ENCODE data around the gene GH2. TPM values are rescaled to one million over a fixed set of nuclear protein-coding genes. Genes with fewer than 3 reads are reported as not detected.

The GH2 gene
- total RNA-seq, 1 experiment from 2014 or later, result not detected

DNA sequence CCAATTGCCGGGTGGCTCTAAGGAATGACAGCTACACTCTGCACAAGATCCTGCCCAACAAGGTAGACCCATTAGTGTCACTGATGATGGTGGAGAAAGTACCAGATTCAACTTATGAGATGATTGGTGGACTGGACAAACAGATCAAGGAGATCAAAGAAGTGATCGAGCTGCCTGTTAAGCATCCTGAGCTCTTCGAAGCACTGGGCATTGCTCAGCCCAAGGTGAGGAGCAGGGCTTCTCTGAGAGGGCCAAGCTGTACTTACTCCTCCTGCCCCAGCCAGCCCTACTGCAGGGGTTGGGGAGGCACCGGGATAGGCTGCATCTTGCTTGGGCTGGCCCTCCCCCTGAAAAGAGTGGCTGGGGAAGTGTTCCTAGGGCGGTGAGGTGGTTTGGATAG, 51.5 kb downstream of the GH2 start:
- no TSS peak for BruUV-seq (replicated peaks)
- TF ChIP-seq EZH2phosphoT487 (IDR thresholded peaks at IDR 0.05; ENCODE audit: borderline replicate concordance, low read length) (no peak), EZH2 (IDR thresholded peaks at IDR 0.05; ENCODE audit: low read length, unreplicated experiment) (no peak)
- TF ChIP-seq, protein P1, sequence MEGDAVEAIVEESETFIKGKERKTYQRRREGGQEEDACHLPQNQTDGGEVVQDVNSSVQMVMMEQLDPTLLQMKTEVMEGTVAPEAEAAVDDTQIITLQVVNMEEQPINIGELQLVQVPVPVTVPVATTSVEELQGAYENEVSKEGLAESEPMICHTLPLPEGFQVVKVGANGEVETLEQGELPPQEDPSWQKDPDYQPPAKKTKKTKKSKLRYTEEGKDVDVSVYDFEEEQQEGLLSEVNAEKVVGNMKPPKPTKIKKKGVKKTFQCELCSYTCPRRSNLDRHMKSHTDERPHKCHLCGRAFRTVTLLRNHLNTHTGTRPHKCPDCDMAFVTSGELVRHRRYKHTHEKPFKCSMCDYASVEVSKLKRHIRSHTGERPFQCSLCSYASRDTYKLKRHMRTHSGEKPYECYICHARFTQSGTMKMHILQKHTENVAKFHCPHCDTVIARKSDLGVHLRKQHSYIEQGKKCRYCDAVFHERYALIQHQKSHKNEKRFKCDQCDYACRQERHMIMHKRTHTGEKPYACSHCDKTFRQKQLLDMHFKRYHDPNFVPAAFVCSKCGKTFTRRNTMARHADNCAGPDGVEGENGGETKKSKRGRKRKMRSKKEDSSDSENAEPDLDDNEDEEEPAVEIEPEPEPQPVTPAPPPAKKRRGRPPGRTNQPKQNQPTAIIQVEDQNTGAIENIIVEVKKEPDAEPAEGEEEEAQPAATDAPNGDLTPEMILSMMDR (conservative IDR thresholded peaks at IDR 0.05; ENCODE audit: low read depth, low read length), result no peak
- Histone ChIP-seq H3K4me3 (ENCODE audit: low read length) (no peak overlapping the region), H2AFZ (ENCODE audit: low read length) (no peak overlapping the region), H3K9me3 (ENCODE audit: low read length) (no peaks in the 10 kb centered on the region), H3K4me1 (ENCODE audit: insufficient read depth, low read length) (peaks cover 21% of the 10 kb centered on the region), H3K27ac (ENCODE audit: low read length) (no peak overlapping the region), H3K36me3 (ENCODE audit: low read depth, low read length) (peaks cover 75% of the 10 kb centered on the region), H3K9ac (ENCODE audit: low read length) (no peak overlapping the region), H4K20me1 (ENCODE audit: low read length) (peaks cover 29% of the 10 kb centered on the region), H3K4me2 (ENCODE audit: low read length) (no peak overlapping the region), H3F3A (ENCODE audit: low read length, unreplicated experiment) (no peaks in the 10 kb centered on the region), H3K9me2 (replicated peaks; ENCODE audit: low read length) (no peaks in the 10 kb centered on the region), H3K27me3 (ENCODE audit: low read length) (no peaks in the 10 kb centered on the region), H3K79me2 (ENCODE audit: low read length) (peaks cover 47% of the 10 kb centered on the region)
- intact Hi-C loops (cut with micrococcal nuclease), result no loop called here
- DNase-seq, result no peak
- CTCF ChIA-PET, result interaction anchor here (0.6 kb wide), 1 partner anchor 248 kb away, joined by 3 read pairs; no protein-coding TSS in a partner anchor
- POLR2A ChIA-PET (ENCODE audit: unreplicated experiment), result no interaction called here
- ATAC-seq, result no peak

Other genes with a start within 250 kb of the GH2 start
- 19.4 and 43.0 TPM in 2 replicates for gene LIMD2, start 181.8 kb downstream of the GH2 start, total RNA-seq (2014; rRNA removed)
- gene STRADA, start 140.1 kb downstream of the GH2 start, total RNA-seq (2014; rRNA removed), result 17.9 and 26.3 TPM in 2 replicates
- gene CCDC47, start 108.3 kb downstream of the GH2 start, total RNA-seq (2014; rRNA removed), result 147 and 163 TPM in 2 replicates
- gene DDX42, start 107.8 kb downstream of the GH2 start, total RNA-seq (2014; rRNA removed), result 72.4 and 89.0 TPM in 2 replicates
- 163 and 205 TPM in 2 replicates for gene PSMC5, start 54.5 kb downstream of the GH2 start, total RNA-seq (2014; rRNA removed)
- 82.4 and 112 TPM in 2 replicates for gene FTSJ3, start 54.3 kb downstream of the GH2 start, total RNA-seq (2014; rRNA removed)
- 152 and 156 TPM in 2 replicates for gene SMARCD2, start 39.3 kb downstream of the GH2 start, total RNA-seq (2014; rRNA removed)
- gene CSH2, start 8.3 kb downstream of the GH2 start, total RNA-seq (2014; rRNA removed), result not detected in 2 replicates
- gene CSH1, start 14.6 kb upstream of the GH2 start, total RNA-seq (2014; rRNA removed), result not detected in 2 replicates
- not detected in 2 replicates for gene CSHL1, start 29.3 kb upstream of the GH2 start, total RNA-seq (2014; rRNA removed)
- gene GH1, start 36.9 kb upstream of the GH2 start, total RNA-seq (2014; rRNA removed), result not detected in 2 replicates
- gene CD79B, start 50.4 kb upstream of the GH2 start, total RNA-seq (2014; rRNA removed), result not detected in 2 replicates
- gene SCN4A, start 91.0 kb upstream of the GH2 start, total RNA-seq (2014; rRNA removed), result 0.06 TPM in 1 of 2 replicates, not detected in the other
- 0.77 and 1.2 TPM in 2 replicates for gene PRR29, start 116.4 kb upstream of the GH2 start, total RNA-seq (2014; rRNA removed)
- gene ICAM2, start 138.7 kb upstream of the GH2 start, total RNA-seq (2014; rRNA removed), result not detected in 2 replicates
- 13.5 and 17.9 TPM in 2 replicates for gene ERN1, start 248.2 kb upstream of the GH2 start, total RNA-seq (2014; rRNA removed)